HCT116 (cell line): ENCODE measurements around the gene ANXA8. TPM values are rescaled to one million over a fixed set of nuclear protein-coding genes. Genes with fewer than 3 reads are reported as not detected.
"Not testable (repeated sequence)": the region's sequence is repeated elsewhere in the genome, so short reads cannot be mapped to it uniquely, and the experiment has no call there.

ENCODE experiments used
- ATAC-seq: fragments of 200-7000 bp; cut with Tn5 transposase; 2 replicates; pipeline ENCODE4 v1.9.1; 2020; ENCODE audit warnings: mild to moderate bottlenecking, moderate library complexity
- BruUV-seq: library from RNA; stranded (reverse); fragments of 400-500 nt; replicated peaks from 2 replicates; lab custom pipeline; 2021; lab: Mats Ljungman, UMichigan
- CTCF ChIA-PET: fragments of 300-600 bp; sonication (Branson Sonifier 250); formaldehyde crosslinking; loops from one replicate; lab custom pipeline; 2021; ENCODE audit warnings: antibody characterized with exemption; lab: Charles Lee
- POLR2A ChIA-PET: fragments of 300-600, 350-600 bp; sonication (Branson Sonifier 250); formaldehyde crosslinking; loops from one replicate; lab custom pipeline; 2021; ENCODE audit warnings: antibody characterized with exemption; lab: Charles Lee
- RAD21 ChIA-PET, 2 experiments: fragments of 300-600 bp; sonication (Branson Sonifier 250); formaldehyde crosslinking; loops; one replicate each; lab custom pipeline; 2023; ENCODE audit warnings: low total read pairs in 2 of 2; ENCODE audit not compliant: uncharacterized antibody in 2 of 2, unreplicated experiment in 2 of 2, low non-redundant PET in 1 of 2; lab: Charles Lee
- DNase-seq: peaks from one replicate; pipeline ENCODE4 v3.0.0-alpha.2; 2010; ENCODE audit warnings: low read depth, low spot score
- H2AFZ ChIP-seq: fragments of 200-600 bp; shearing (Covaris generic), sonication (generic); 2 replicates; pipeline ENCODE4 v1.6.1; 2017; ENCODE audit warnings: low read depth, mixed run types, mixed read lengths, antibody characterized with exemption, low read length; ENCODE audit not compliant: poor library complexity, severe bottlenecking
- H3K27ac ChIP-seq: 2 replicates; pipeline ENCODE4 v1.5.1; 2012; ENCODE audit warnings: low read depth, low read length
- H3K27me3 ChIP-seq: fragments of 200-600 bp; sonication (generic); 2 replicates; pipeline ENCODE4 v1.6.1; 2016; ENCODE audit warnings: mixed run types, low read length, mixed read lengths; ENCODE audit not compliant: insufficient read depth
- H3K36me3 ChIP-seq, 2 experiments: fragments of 200-500 bp in 1 of 2; fragments of 200-600 bp in 1 of 2; sonication (Bioruptor generic) in 1 of 2; sonication (generic) in 1 of 2; 2 replicates each; pipeline versions ENCODE4 v1.5.1 to v1.6.1; 2014 to 2016; ENCODE audit warnings: low read length in 2 of 2, inconsistent platforms in 1 of 2, mixed read lengths in 1 of 2, mixed run types in 1 of 2; ENCODE audit not compliant: insufficient read depth in 2 of 2, control insufficient read depth in 1 of 2
- H3K4me1 ChIP-seq, 2 experiments: fragments of 200-600 bp in 1 of 2; sonication (generic) in 1 of 2; 2 replicates each; pipeline versions ENCODE4 v1.5.1 to v1.6.1; 2012 to 2017; ENCODE audit warnings: low read length in 2 of 2, inconsistent platforms in 1 of 2, mild to moderate bottlenecking in 1 of 2, mixed read lengths in 1 of 2, mixed run types in 1 of 2, moderate library complexity in 1 of 2; ENCODE audit not compliant: insufficient read depth in 2 of 2, control insufficient read depth in 1 of 2
- H3K4me2 ChIP-seq: fragments of 200-600 bp; sonication (generic); 2 replicates; pipeline ENCODE4 v1.6.1; 2017; ENCODE audit warnings: mixed run types, low read length, mixed read lengths
- H3K4me3 ChIP-seq, 2 experiments: fragments of 200-600 bp in 1 of 2; sonication (generic) in 1 of 2; replicated peaks in 1 of 2; 2 replicates each; pipeline ENCODE4 v1.5.1; 2011 to 2016; ENCODE audit warnings: low read length in 2 of 2, control low read depth in 1 of 2, low read depth in 1 of 2, mild to moderate bottlenecking in 1 of 2, mixed read lengths in 1 of 2, mixed run types in 1 of 2
- H3K79me2 ChIP-seq: fragments of 200-600 bp; sonication (generic); 2 replicates; pipeline ENCODE4 v1.6.1; 2017; ENCODE audit warnings: mild to moderate bottlenecking, mixed run types, low read length, moderate library complexity, mixed read lengths; ENCODE audit not compliant: insufficient read depth
- H3K9ac ChIP-seq: fragments of 200-600 bp; sonication (generic); 2 replicates; pipeline ENCODE4 v1.6.1; 2016; ENCODE audit warnings: low read length, mixed read lengths
- H3K9me2 ChIP-seq: fragments of 200-600 bp; sonication (generic), shearing (Covaris generic); 2 replicates; pipeline ENCODE4 v1.6.1; 2017; ENCODE audit warnings: mixed run types, mild to moderate bottlenecking, moderate library complexity; ENCODE audit not compliant: insufficient read depth
- H3K9me3 ChIP-seq, 2 experiments: fragments of 200-500 bp in 1 of 2; fragments of 200-600 bp in 1 of 2; sonication (Bioruptor generic) in 1 of 2; sonication (generic) in 1 of 2; 2 replicates each; pipeline ENCODE4 v1.6.1; 2014 to 2017; ENCODE audit warnings: low read length in 2 of 2, mixed read lengths in 2 of 2, inconsistent platforms in 1 of 2, low read depth in 1 of 2, mild to moderate bottlenecking in 1 of 2, mixed run types in 1 of 2, moderate library complexity in 1 of 2; ENCODE audit not compliant: control insufficient read depth in 1 of 2, insufficient read depth in 1 of 2
- H4K20me1 ChIP-seq: fragments of 200-600 bp; sonication (generic), shearing (Covaris generic); 2 replicates; pipeline ENCODE4 v1.6.1; 2017; ENCODE audit warnings: mixed run types, mild to moderate bottlenecking, moderate library complexity; ENCODE audit not compliant: insufficient read depth
- intact Hi-C: fragments of 100-400 bp; cut with micrococcal nuclease; formaldehyde crosslinking; loops from 2 replicates; pipeline ENCODE4 v1.10.0; 2022
- total RNA-seq: library from RNA; stranded (reverse); gene quantifications from one replicate; pipeline ENCODE4 v1.2.1, GENCODE V29; 2021; ENCODE audit not compliant: unreplicated experiment

The ANXA8 gene
- total RNA-seq, 1 experiment from 2014 or later, result 0.25 TPM

- H3K9me2 ChIP-seq, H3K4me2 ChIP-seq, H3K9me3 ChIP-seq, H3K4me3 ChIP-seq, intact Hi-C loops, DNase-seq, H3K27ac ChIP-seq, H3K27me3 ChIP-seq, POLR2A ChIA-PET, H2AFZ ChIP-seq, CTCF ChIA-PET, H3K4me1 ChIP-seq, H3K36me3 ChIP-seq, BruUV-seq, H4K20me1 ChIP-seq, H3K9ac ChIP-seq, RAD21 ChIA-PET, H3K79me2 ChIP-seq: not testable (repeated sequence)
- ATAC-seq, result peak; percentile 47
Measured at GRCh38 chr10:47472072-47472471, 11.8 kb downstream of the ANXA8 start.

GRCh38 chr10:47468731-47469528, 15.0 kb downstream of the ANXA8 start:
- H3K4me2 ChIP-seq, H3K79me2 ChIP-seq, H3K9ac ChIP-seq, BruUV-seq, H3K9me2 ChIP-seq, H2AFZ ChIP-seq, H3K9me3 ChIP-seq, CTCF ChIA-PET, H3K27me3 ChIP-seq, H3K36me3 ChIP-seq, intact Hi-C loops, H3K4me3 ChIP-seq, DNase-seq, ATAC-seq, H3K4me1 ChIP-seq, H4K20me1 ChIP-seq, H3K27ac ChIP-seq, RAD21 ChIA-PET, POLR2A ChIA-PET: not testable (repeated sequence)

DNA sequence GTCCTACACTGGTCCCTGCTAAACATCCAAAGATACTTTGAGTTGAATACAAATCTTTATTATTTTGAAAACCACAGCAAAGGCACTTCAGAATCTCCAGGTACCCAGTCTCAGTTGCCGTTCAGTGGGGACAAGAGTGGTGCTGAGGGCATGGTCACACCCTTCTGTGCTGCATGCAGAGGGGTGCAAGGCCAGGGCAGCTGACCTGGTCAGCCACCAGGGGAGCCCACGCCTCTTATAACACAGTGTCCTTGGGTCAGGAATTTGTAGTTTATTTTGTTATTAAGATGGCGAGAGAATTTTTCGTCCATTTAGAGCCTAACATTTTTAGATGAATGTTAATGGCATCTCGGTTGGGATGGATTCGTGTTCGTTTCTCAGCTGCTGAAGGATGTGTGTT, 16.0 kb downstream of the ANXA8 start:
- CTCF ChIA-PET, H3K4me3 ChIP-seq, H3K27ac ChIP-seq, BruUV-seq, H3K4me2 ChIP-seq, H2AFZ ChIP-seq, RAD21 ChIA-PET, DNase-seq, H3K9ac ChIP-seq, H3K27me3 ChIP-seq, H3K36me3 ChIP-seq, intact Hi-C loops, H3K9me3 ChIP-seq, H3K4me1 ChIP-seq, H4K20me1 ChIP-seq, POLR2A ChIA-PET, H3K79me2 ChIP-seq, H3K9me2 ChIP-seq, ATAC-seq: not testable (repeated sequence)

DNA sequence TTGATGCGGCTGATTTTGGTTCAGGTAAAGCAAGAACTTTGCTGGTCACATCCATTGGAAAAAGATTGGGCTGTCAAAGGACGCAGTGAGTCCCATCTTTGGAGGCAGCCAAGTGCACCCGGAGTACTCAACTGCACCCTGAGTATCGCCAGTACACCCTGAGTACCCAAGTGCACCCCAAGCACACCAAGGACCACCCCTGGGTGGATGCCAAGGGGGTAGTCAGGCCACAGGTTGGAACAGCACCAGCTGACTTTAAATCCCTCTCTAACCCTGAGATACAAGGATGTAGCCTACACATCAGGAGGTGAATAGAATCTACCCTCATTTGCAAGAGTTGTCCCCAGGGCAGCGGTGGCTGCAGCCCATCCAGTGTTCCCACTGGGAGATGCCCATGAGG, 16.5 kb downstream of the ANXA8 start:
- H3K27me3 ChIP-seq, H3K4me1 ChIP-seq, H2AFZ ChIP-seq, CTCF ChIA-PET, ATAC-seq, BruUV-seq, H3K79me2 ChIP-seq, H3K9me2 ChIP-seq, H4K20me1 ChIP-seq, H3K27ac ChIP-seq, POLR2A ChIA-PET, H3K4me3 ChIP-seq, H3K9me3 ChIP-seq, RAD21 ChIA-PET, H3K4me2 ChIP-seq, DNase-seq, intact Hi-C loops, H3K36me3 ChIP-seq, H3K9ac ChIP-seq: not testable (repeated sequence)
